Endothelial cell of umbilical vein (primary cell): ENCODE results near the gene RNF113B. TPM values are rescaled to one million over a fixed set of nuclear protein-coding genes. Genes with fewer than 3 reads are reported as not detected.

ENCODE experiments used
- BruUV-seq: library from RNA; stranded (reverse); fragments of 400-500 nt; replicated peaks from 2 replicates; lab custom pipeline; 2021; lab: Mats Ljungman, UMichigan
- CTCF ChIA-PET: fragments of 300-600, 350-600 bp; sonication (Branson Sonifier 250); formaldehyde crosslinking; loops from one replicate; lab custom pipeline; 2021; ENCODE audit warnings: antibody characterized with exemption, inconsistent platforms; lab: Charles Lee
- POLR2A ChIA-PET: fragments of 300-600, 350-600 bp; sonication (Branson Sonifier 250); formaldehyde crosslinking; loops from one replicate; lab custom pipeline; 2021; ENCODE audit warnings: antibody characterized with exemption, inconsistent platforms; lab: Charles Lee
- DNase-seq: peaks from one replicate; pipeline ENCODE4 v3.0.0-alpha.2; 2011; ENCODE audit warnings: low read depth, low spot score
- FAIRE-seq: peaks from 2 replicates; lab custom pipeline; 2011; peaks lifted over from hg19 to GRCh38; lab: Jason Lieb, UNC
- H2AFZ ChIP-seq: 2 replicates; pipeline ENCODE4 v1.6.0; 2012; ENCODE audit warnings: low read depth, low read length, control low read depth, inconsistent platforms
- H3K27ac ChIP-seq: 2 replicates; pipeline ENCODE4 v1.5.1; 2011; ENCODE audit warnings: low read depth, mild to moderate bottlenecking, control low read depth, low read length, moderate library complexity; ENCODE audit not compliant: insufficient read depth
- H3K27me3 ChIP-seq, 2 experiments: 2 replicates each; pipeline versions ENCODE4 v1.6.0 to v1.6.1; 2011; ENCODE audit warnings: low read length in 2 of 2, mixed read lengths in 1 of 2; ENCODE audit not compliant: control insufficient read depth in 2 of 2, insufficient read depth in 2 of 2
- H3K36me3 ChIP-seq, 2 experiments: 2 replicates in 1 of 2; 3 replicates in 1 of 2; pipeline ENCODE4 v1.5.1; 2011; ENCODE audit warnings: low read length in 2 of 2, mild to moderate bottlenecking in 1 of 2, moderate library complexity in 1 of 2; ENCODE audit not compliant: control insufficient read depth in 2 of 2, insufficient read depth in 2 of 2; ENCODE audit errors: extremely low read depth in 1 of 2
- H3K4me1 ChIP-seq: 3 replicates; pipeline ENCODE4 v1.5.1; 2011; ENCODE audit warnings: mild to moderate bottlenecking, low read length; ENCODE audit not compliant: control insufficient read depth, insufficient read depth; ENCODE audit errors: extremely low read depth
- H3K4me2 ChIP-seq: 2 replicates; pipeline ENCODE4 v1.6.1; 2011; ENCODE audit warnings: low read length, control low read depth, mixed read lengths; ENCODE audit not compliant: insufficient read depth
- H3K4me3 ChIP-seq, 3 experiments: fragments of 200-600 bp in 1 of 3; sonication (generic), shearing (Covaris generic) in 1 of 3; replicated peaks in 1 of 3; 2 replicates each; pipeline ENCODE4 v1.5.1; 2011 to 2016; ENCODE audit warnings: control low read depth in 3 of 3, low read length in 3 of 3, mild to moderate bottlenecking in 2 of 3, inconsistent platforms in 1 of 3, low read depth in 1 of 3, moderate library complexity in 1 of 3; ENCODE audit not compliant: insufficient read depth in 1 of 3
- H3K79me2 ChIP-seq: 2 replicates; pipeline ENCODE4 v1.6.0; 2012; ENCODE audit warnings: low read length, inconsistent platforms; ENCODE audit not compliant: control insufficient read depth, insufficient read depth
- H3K9ac ChIP-seq: replicated peaks from 2 replicates; pipeline ENCODE3; 2011; ENCODE audit warnings: low read length, control low read depth; ENCODE audit not compliant: insufficient read depth; ENCODE audit errors: extremely low read depth
- H3K9me1 ChIP-seq: replicated peaks from 3 replicates; pipeline ENCODE4 v1.6.0; 2011; ENCODE audit warnings: mild to moderate bottlenecking, low read length; ENCODE audit not compliant: control insufficient read depth, insufficient read depth; ENCODE audit errors: extremely low read depth
- H3K9me3 ChIP-seq: replicated peaks from 2 replicates; pipeline ENCODE4 v1.5.1; 2012; ENCODE audit warnings: low read length, inconsistent platforms; ENCODE audit not compliant: control insufficient read depth, insufficient read depth
- H4K20me1 ChIP-seq: replicated peaks from 2 replicates; pipeline ENCODE3; 2011; ENCODE audit warnings: mild to moderate bottlenecking, low read length; ENCODE audit not compliant: control insufficient read depth, insufficient read depth; ENCODE audit errors: extremely low read depth
- EZH2 ChIP-seq: IDR thresholded peaks from 2 replicates; pipeline ENCODE4 v1.6.1; 2012; ENCODE audit warnings: borderline replicate concordance, low read depth, mild to moderate bottlenecking, moderate library complexity, low read length, inconsistent platforms; ENCODE audit not compliant: severe bottlenecking
- FOS ChIP-seq: IDR thresholded peaks from 2 replicates; pipeline ENCODE4 v1.6.1; 2011; ENCODE audit warnings: mild to moderate bottlenecking, low read length, moderate library complexity, borderline replicate concordance; ENCODE audit not compliant: insufficient read depth
- GATA2 ChIP-seq: IDR thresholded peaks from 2 replicates; pipeline ENCODE4 v1.7.0; 2011; ENCODE audit warnings: low read depth, mild to moderate bottlenecking, moderate library complexity, mixed read lengths, low read length; ENCODE audit not compliant: insufficient read length, insufficient read depth
- JUN ChIP-seq: IDR thresholded peaks from 2 replicates; pipeline ENCODE4 v1.6.1; 2011; ENCODE audit warnings: borderline replicate concordance, low read depth; ENCODE audit not compliant: insufficient read length, insufficient read depth
- MAX ChIP-seq: IDR thresholded peaks from 2 replicates; pipeline ENCODE4 v1.6.1; 2011; ENCODE audit not compliant: insufficient read depth, insufficient read length
- MYC ChIP-seq: IDR thresholded peaks from one replicate; pipeline ENCODE4 v1.6.1; 2011; ENCODE audit warnings: mild to moderate bottlenecking, low read depth, low read length
- POLR2A ChIP-seq: IDR thresholded peaks from 2 replicates; pipeline ENCODE4 v1.6.1; 2012; ENCODE audit warnings: low read depth, mild to moderate bottlenecking, control low read depth, low read length
- POLR2AphosphoS5 ChIP-seq: IDR thresholded peaks from 2 replicates; pipeline ENCODE4 v1.6.1; 2012; ENCODE audit warnings: low read depth, mild to moderate bottlenecking, control low read depth, low read length, moderate library complexity; ENCODE audit not compliant: insufficient read depth
- dilution Hi-C: fragments of 300-500 bp; cut with MboI; formaldehyde crosslinking; loops from one replicate; pipeline ENCODE4 v1.15.0; 2019; ENCODE audit warnings: low sequenced_read_pairs; ENCODE audit not compliant: extremely low pct_ligation_motif_present
- intact Hi-C: fragments of 100-400 bp; cut with micrococcal nuclease; formaldehyde crosslinking; loops from one replicate; pipeline ENCODE4 v1.10.0; 2022
- polyA plus RNA-seq, 4 experiments: library from polyadenylated mRNA; depleted of rRNA in 3 of 4; stranded (reverse) in 3 of 4; unstranded in 1 of 4; fragments of >200 nt; gene quantifications; 2 replicates each; pipeline versions ENCODE4 v1.2.1 to v1.2.3, GENCODE V29; 2011 to 2012; ENCODE audit warnings: missing spikeins in 1 of 4
- total RNA-seq: library from RNA; stranded (reverse); gene quantifications from 2 replicates; pipeline ENCODE4 v1.2.3, GENCODE V29; 2021
- TF ChIP-seq, protein P1 (sequence below), 2 donors: IDR thresholded peaks; 1 replicate in 1 of 2; 2 replicates in 1 of 2; pipeline ENCODE4 v1.5.1; 2011; ENCODE audit warnings: low read length in 2 of 2, mild to moderate bottlenecking in 2 of 2, moderate library complexity in 2 of 2, control low read depth in 1 of 2, inconsistent platforms in 1 of 2, low read depth in 1 of 2; ENCODE audit not compliant: insufficient read depth in 1 of 2; ENCODE audit errors: extremely low read depth in 1 of 2

Gene RNF113B
- total and polyA plus RNA-seq, 2 donors (not counting 3 experiments of a cell fraction or from before 2014, with no cell fraction given): not detected

DNA sequence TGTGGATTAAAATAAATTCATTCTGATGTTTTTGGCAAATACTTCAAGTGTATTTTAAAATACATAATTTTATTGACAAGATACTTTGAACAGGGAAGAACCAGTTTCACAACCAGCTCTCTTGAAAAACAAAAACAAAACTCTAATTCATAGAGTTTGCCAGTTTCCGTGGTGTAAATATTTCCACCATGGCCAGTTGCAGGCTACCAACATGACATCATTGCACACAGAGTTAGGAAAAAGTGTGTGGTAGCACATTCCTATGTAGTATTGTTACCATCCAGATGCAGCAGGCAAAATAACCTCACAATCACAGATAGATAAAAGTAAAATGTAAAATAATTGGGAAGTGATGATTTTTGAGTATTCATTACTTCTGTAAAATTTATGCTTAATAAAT is 7.7 kb upstream of the RNF113B start:
- dilution Hi-C loops (no loop called here), intact Hi-C loops (no loop called here)
- CTCF ChIA-PET: no interaction called here
- no peak for FAIRE-seq
- Histone ChIP-seq H3K27ac (no peak overlapping the region), H3K4me2 (no peak overlapping the region), H3K79me2 (peaks cover 7% of the 10 kb centered on the region), H3K27me3 (no peaks in the 10 kb centered on the region), H3K36me3 (no peaks in the 10 kb centered on the region), H3K4me3 (no peak overlapping the region), H3K9ac (no peak overlapping the region), H3K9me1 (no peaks in the 10 kb centered on the region), H2AFZ (no peak overlapping the region), H3K4me1 (no peaks in the 10 kb centered on the region), H3K9me3 (no peaks in the 10 kb centered on the region), H4K20me1 (peaks cover 3% of the 10 kb centered on the region)
- POLR2A ChIA-PET: no interaction called here
- TF ChIP-seq FOS (no peak), POLR2A (no peak), MYC (no peak), MAX (no peak), EZH2 (no peak), JUN (no peak), GATA2 (no peak), POLR2AphosphoS5 (no peak)
- TF ChIP-seq, protein P1, sequence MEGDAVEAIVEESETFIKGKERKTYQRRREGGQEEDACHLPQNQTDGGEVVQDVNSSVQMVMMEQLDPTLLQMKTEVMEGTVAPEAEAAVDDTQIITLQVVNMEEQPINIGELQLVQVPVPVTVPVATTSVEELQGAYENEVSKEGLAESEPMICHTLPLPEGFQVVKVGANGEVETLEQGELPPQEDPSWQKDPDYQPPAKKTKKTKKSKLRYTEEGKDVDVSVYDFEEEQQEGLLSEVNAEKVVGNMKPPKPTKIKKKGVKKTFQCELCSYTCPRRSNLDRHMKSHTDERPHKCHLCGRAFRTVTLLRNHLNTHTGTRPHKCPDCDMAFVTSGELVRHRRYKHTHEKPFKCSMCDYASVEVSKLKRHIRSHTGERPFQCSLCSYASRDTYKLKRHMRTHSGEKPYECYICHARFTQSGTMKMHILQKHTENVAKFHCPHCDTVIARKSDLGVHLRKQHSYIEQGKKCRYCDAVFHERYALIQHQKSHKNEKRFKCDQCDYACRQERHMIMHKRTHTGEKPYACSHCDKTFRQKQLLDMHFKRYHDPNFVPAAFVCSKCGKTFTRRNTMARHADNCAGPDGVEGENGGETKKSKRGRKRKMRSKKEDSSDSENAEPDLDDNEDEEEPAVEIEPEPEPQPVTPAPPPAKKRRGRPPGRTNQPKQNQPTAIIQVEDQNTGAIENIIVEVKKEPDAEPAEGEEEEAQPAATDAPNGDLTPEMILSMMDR (IDR thresholded peaks at IDR 0.05; ENCODE audit: extremely low read depth in 1 of 2, insufficient read depth in 1 of 2, low read depth in 1 of 2, low read length in 2 of 2): no peak
- BruUV-seq: no TSS peak
- DNase-seq: no peak
